ENCODE measurements around the gene FYCO1. TPM values are rescaled to one million over a fixed set of nuclear protein-coding genes. Genes with fewer than 3 reads are reported as not detected.

FYCO1 gene
- total and polyA plus RNA-seq, 10 of the 15 experiments (the other 5 are each of a cell fraction or from before 2014, with no cell fraction given), result 1.5 to 8.4 (median 6.5) TPM

- peak; percentile 65; the same call in 1 of the 2 replicates for TF ChIP-seq ZNF384 (IDR thresholded peaks at IDR 0.05; ENCODE audit: borderline replicate concordance, low read depth, low read length)
- peak; percentile 52 for TF ChIP-seq BCL3 (IDR thresholded peaks at IDR 0.05; ENCODE audit: borderline replicate concordance, insufficient read depth, low read depth, low read length, poor library complexity, severe bottlenecking)
- no peak for TF ChIP-seq SRF (IDR thresholded peaks at IDR 0.05; ENCODE audit: low read depth in 2 of 2, low read length in 2 of 2)
- peak in 1 of 2 experiments; percentile 21; a peak in 1 of 4 replicates for TF ChIP-seq IKZF2 (IDR thresholded peaks at IDR 0.05)
- TF ChIP-seq WRNIP1 (IDR thresholded peaks at IDR 0.05; ENCODE audit: borderline replicate concordance, low read depth, low read length), result no peak
- no peak for TF ChIP-seq CBX3 (IDR thresholded peaks at IDR 0.05; ENCODE audit: borderline replicate concordance, low read depth)
- TF ChIP-seq PML (IDR thresholded peaks at IDR 0.05; ENCODE audit: low read length), result no peak
- TF ChIP-seq GATAD2B (conservative IDR thresholded peaks at IDR 0.05; ENCODE audit: low read depth), result no peak
- no peak for TF ChIP-seq NR2C1 (IDR thresholded peaks at IDR 0.05)
- TF ChIP-seq CHD1 (IDR thresholded peaks at IDR 0.05; ENCODE audit: low read depth, low read length), result no peak
- no peak; the same call in 1 of the 2 replicates for TF ChIP-seq DPF2 (IDR thresholded peaks at IDR 0.05)
- TF ChIP-seq EP300 (IDR thresholded peaks at IDR 0.05; ENCODE audit: borderline replicate concordance in 1 of 2, control insufficient read depth in 1 of 2, low read depth in 2 of 2, low read length in 2 of 2), result peak in 1 of 2 experiments; percentile 86; a peak in 1 of 4 replicates
- no peak for TF ChIP-seq KLF5 (IDR thresholded peaks at IDR 0.05; ENCODE audit: partially characterized antibody)
- TF ChIP-seq HCFC1 (IDR thresholded peaks at IDR 0.05; ENCODE audit: low read length), result no peak
- TF ChIP-seq ATF7 (IDR thresholded peaks at IDR 0.05; ENCODE audit: low read depth), result peak; percentile 9; the same call in 1 of the 2 replicates
- peak; percentile 59; the same call in 1 of the 2 replicates for TF ChIP-seq RELB (IDR thresholded peaks at IDR 0.05; ENCODE audit: low read depth)
- 0 out of 4 replicates have a peak, but pooled peaks of 1 of the 2 experiments have one; percentile 43 for TF ChIP-seq ETV6 (conservative IDR thresholded peaks at IDR 0.05 in 1 of 2, IDR thresholded peaks at IDR 0.05 in 1 of 2; ENCODE audit: borderline replicate concordance in 1 of 2, low read depth in 1 of 2)
- TF ChIP-seq SMARCA5 (IDR thresholded peaks at IDR 0.05), result no peak
- TF ChIP-seq SKIL (IDR thresholded peaks at IDR 0.05; ENCODE audit: low read depth, poor library complexity, severe bottlenecking), result peak; percentile 68
- peak; percentile 40 to 60; a peak in 1 of 4 replicates for TF ChIP-seq BHLHE40 (IDR thresholded peaks at IDR 0.05; ENCODE audit: borderline replicate concordance in 1 of 2, low read depth in 2 of 2, low read length in 1 of 2)
- no peak for TF ChIP-seq NFXL1 (IDR thresholded peaks at IDR 0.05; ENCODE audit: borderline replicate concordance)
- TF ChIP-seq CEBPZ (IDR thresholded peaks at IDR 0.05; ENCODE audit: low read depth, low read length), result no peak
These were observed 117.5 kb downstream of the FYCO1 start (continued) for GRCh38 chr3:45878124-45878523.

Measured in GM12878 (cell line).